ENCODE results near the gene GALT.

DNA sequence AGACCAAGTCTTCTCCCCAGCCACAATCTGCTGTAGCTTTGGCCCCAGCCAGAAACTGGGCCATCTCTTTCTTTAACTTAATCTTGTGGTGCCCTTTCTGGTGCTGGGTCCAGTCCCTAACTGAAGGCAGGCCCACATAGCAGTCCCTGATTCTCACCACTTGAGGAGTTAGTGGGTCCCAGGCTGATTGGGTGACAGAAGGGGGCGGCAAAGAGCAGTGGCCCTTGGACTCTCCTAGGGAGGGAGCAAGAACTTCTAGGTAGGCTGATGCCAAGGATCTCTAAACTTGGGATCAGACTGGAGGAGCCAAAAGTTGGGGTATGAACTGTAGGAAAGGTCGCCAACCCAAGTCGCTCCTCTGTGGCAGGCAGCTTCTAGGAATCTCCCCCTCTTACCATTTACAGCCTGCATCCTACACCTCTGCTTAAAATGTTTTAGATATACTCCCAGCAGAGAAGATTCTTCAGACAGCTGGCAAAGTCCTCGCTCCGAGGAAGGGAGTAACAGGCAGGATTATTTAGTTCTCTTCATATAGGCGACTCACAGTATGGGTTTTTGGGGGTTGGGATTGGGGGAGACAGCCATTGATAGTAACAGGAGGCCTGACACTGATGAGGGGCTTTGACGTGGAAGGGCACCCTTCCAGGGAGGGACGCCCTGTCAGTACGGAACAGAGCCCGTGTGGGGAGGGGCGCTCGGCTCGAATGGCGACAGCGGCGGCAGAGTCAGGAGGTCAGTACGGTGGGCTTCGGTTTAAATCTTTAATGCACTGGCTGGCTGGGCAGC is 18.0 kb downstream of the GALT start:
- TF ChIP-seq, protein P1, sequence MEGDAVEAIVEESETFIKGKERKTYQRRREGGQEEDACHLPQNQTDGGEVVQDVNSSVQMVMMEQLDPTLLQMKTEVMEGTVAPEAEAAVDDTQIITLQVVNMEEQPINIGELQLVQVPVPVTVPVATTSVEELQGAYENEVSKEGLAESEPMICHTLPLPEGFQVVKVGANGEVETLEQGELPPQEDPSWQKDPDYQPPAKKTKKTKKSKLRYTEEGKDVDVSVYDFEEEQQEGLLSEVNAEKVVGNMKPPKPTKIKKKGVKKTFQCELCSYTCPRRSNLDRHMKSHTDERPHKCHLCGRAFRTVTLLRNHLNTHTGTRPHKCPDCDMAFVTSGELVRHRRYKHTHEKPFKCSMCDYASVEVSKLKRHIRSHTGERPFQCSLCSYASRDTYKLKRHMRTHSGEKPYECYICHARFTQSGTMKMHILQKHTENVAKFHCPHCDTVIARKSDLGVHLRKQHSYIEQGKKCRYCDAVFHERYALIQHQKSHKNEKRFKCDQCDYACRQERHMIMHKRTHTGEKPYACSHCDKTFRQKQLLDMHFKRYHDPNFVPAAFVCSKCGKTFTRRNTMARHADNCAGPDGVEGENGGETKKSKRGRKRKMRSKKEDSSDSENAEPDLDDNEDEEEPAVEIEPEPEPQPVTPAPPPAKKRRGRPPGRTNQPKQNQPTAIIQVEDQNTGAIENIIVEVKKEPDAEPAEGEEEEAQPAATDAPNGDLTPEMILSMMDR (IDR thresholded peaks at IDR 0.05; ENCODE audit: borderline replicate concordance, extremely low read depth, low read length, poor library complexity, severe bottlenecking), result peak; percentile 74
- TF ChIP-seq EZH2 (IDR thresholded peaks at IDR 0.05; ENCODE audit: borderline replicate concordance, low read depth, low read length, severe bottlenecking), result no peak

All from DND-41 (cell line).